ENCODE results near the gene PDE10A.

GRCh38 chr6:165618241-165618640, 44.8 kb downstream of the PDE10A start:
- no peak for TF ChIP-seq ZMIZ1 (IDR thresholded peaks at IDR 0.05; ENCODE audit: low read depth in 2 of 2, low read length in 2 of 2)
- no peak for TF ChIP-seq ZBTB33 (CRISPR knock-in tag; IDR thresholded peaks at IDR 0.05)
- TF ChIP-seq GTF2F1 (IDR thresholded peaks at IDR 0.05; ENCODE audit: low read depth, low read length), result no peak
- TF ChIP-seq KAT8 (IDR thresholded peaks at IDR 0.05; ENCODE audit: low read depth), result no peak
- TF ChIP-seq SAP30 (IDR thresholded peaks at IDR 0.05; ENCODE audit: borderline replicate concordance, insufficient read depth, low read depth, low read length, poor library complexity, severe bottlenecking), result no peak
- no peak for TF ChIP-seq CTCF (IDR thresholded peaks at IDR 0.05 in 2 of 3, conservative IDR thresholded peaks at IDR 0.05 in 1 of 3; ENCODE audit: insufficient read depth in 2 of 3, low read depth in 1 of 3, low read length in 3 of 3)
- TF ChIP-seq ATF4 (CRISPR knock-in tag; IDR thresholded peaks at IDR 0.05), result no peak
- no peak for TF ChIP-seq REST (IDR thresholded peaks at IDR 0.05; ENCODE audit: borderline replicate concordance)
- no peak for TF ChIP-seq REST (CRISPR knock-in tag; IDR thresholded peaks at IDR 0.05; ENCODE audit: low read depth)
- no peak for TF ChIP-seq POLR2A (conservative IDR thresholded peaks at IDR 0.05)
- no peak for TF ChIP-seq ELF1 (tag; IDR thresholded peaks at IDR 0.05)
- TF ChIP-seq U2AF2 (optimal IDR thresholded peaks at IDR 0.05; ENCODE audit: low read depth, low read length), result no peak
